ENCODE measurements around the gene ALX4. TPM values are rescaled to one million over a fixed set of nuclear protein-coding genes. Genes with fewer than 3 reads are reported as not detected.
A peak's percentile ranks its signal among the peaks of the same experiment; 100 is the strongest.

ALX4 gene
- total RNA-seq, 1 donor, result not detected

DNA sequence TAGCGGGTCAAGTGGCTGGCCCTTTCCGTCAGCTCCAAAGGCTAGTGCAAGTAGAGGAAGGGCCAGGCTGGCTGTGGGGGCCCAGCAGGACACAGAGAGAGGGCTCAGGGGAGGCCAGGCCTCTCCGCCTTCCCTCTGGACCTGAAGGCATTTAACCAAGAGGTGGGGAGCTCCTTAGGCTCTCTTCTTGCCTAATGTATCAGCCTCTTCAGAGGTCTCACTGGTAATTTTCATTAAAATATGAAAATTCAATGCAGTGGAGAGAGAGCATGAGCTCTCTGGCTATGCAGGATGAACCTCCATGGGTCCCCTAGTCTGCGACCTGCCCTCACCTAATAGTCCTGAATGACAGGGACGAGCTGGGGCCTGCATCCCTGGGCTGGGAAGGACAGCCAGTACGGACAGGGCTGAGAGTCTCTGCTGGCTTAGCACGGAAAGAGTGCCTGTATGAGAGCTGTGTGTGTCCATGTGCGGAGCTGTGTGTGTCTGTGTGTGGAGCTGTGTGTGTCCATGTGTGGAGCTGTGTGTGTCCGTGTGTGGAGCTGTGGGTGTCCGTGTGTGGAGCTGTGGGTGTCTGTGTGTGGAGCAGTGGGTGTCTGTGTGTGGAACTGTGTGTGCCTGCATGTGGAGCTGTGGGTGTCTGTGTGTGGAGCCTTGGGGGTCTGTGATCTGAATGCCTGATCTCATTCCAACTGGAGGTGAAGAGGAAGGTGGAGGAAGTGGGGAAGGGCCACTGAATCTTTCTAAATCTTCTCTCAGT lies 2.4 kb downstream of the ALX4 start:
- no peak overlapping the region for H3K4me3 ChIP-seq (ENCODE audit: low read depth, low read length)
- TF ChIP-seq, protein P1, sequence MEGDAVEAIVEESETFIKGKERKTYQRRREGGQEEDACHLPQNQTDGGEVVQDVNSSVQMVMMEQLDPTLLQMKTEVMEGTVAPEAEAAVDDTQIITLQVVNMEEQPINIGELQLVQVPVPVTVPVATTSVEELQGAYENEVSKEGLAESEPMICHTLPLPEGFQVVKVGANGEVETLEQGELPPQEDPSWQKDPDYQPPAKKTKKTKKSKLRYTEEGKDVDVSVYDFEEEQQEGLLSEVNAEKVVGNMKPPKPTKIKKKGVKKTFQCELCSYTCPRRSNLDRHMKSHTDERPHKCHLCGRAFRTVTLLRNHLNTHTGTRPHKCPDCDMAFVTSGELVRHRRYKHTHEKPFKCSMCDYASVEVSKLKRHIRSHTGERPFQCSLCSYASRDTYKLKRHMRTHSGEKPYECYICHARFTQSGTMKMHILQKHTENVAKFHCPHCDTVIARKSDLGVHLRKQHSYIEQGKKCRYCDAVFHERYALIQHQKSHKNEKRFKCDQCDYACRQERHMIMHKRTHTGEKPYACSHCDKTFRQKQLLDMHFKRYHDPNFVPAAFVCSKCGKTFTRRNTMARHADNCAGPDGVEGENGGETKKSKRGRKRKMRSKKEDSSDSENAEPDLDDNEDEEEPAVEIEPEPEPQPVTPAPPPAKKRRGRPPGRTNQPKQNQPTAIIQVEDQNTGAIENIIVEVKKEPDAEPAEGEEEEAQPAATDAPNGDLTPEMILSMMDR (IDR thresholded peaks at IDR 0.05; ENCODE audit: insufficient read depth, low read depth, low read length), result no peak
- DNase-seq (ENCODE audit: low read depth), result no peak

- TF ChIP-seq, protein P1 (IDR thresholded peaks at IDR 0.05; ENCODE audit: insufficient read depth, low read depth, low read length), result no peak
- no peak for DNase-seq (ENCODE audit: low read depth)
- H3K4me3 ChIP-seq (ENCODE audit: low read depth, low read length), result no peak overlapping the region
Observed at GRCh38 chr11:44306918-44307244, 3.1 kb downstream of the ALX4 start.

- no peak for DNase-seq (ENCODE audit: low read depth)
- TF ChIP-seq, protein P1 (IDR thresholded peaks at IDR 0.05; ENCODE audit: insufficient read depth, low read depth, low read length), result no peak
- H3K4me3 ChIP-seq (ENCODE audit: low read depth, low read length), result peak overlapping the region; percentile 56
Observed at GRCh38 chr11:44306052-44306917, 3.7 kb downstream of the ALX4 start.

- TF ChIP-seq, protein P1 (IDR thresholded peaks at IDR 0.05; ENCODE audit: insufficient read depth, low read depth, low read length), result no peak
- peak; percentile 33 for DNase-seq (ENCODE audit: low read depth)
- peak overlapping the region; percentile 56 for H3K4me3 ChIP-seq (ENCODE audit: low read depth, low read length)
Observed at GRCh38 chr11:44305470-44306051, 4.4 kb downstream of the ALX4 start.

DNA sequence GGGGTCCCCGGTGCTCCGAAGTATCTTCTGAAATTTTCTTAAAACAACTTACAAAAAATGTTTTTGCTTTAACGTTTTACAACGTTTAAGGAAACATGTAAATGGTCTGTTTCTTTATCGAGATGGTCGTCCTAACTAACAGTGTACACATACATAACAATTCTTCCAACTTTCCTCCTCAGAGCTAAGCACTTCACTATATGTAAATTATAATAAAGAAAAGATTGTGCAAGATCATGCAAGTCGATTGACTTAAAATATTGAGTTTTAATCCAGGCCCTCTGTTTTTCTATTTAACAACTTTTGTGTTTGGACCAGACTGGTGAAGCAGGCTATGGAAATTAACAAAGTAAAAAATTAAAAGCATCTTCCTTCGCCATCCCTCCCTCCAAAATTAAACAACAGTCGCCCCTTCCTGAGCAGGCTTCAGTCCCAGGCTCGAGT lies 4.9 kb downstream of the ALX4 start:
- H3K4me3 ChIP-seq (ENCODE audit: low read depth, low read length), result peak overlapping the region; percentile 56
- TF ChIP-seq, protein P1 (IDR thresholded peaks at IDR 0.05; ENCODE audit: insufficient read depth, low read depth, low read length), result no peak
- DNase-seq (ENCODE audit: low read depth), result no peak

- H3K4me3 ChIP-seq (ENCODE audit: low read depth, low read length), result no peak overlapping the region
- TF ChIP-seq, protein P1 (IDR thresholded peaks at IDR 0.05; ENCODE audit: insufficient read depth, low read depth, low read length), result no peak
- DNase-seq (ENCODE audit: low read depth), result no peak
Observed at GRCh38 chr11:44304091-44305025, 5.6 kb downstream of the ALX4 start.
